GM12864 (cell line): ENCODE results near the gene FRAT2.
"Not testable (repeated sequence)": the region's sequence is repeated elsewhere in the genome, so short reads cannot be mapped to it uniquely, and the experiment has no call there.

ENCODE experiments used
- DNase-seq: peaks from one replicate; pipeline ENCODE4 v3.0.0-alpha.2; 2011; ENCODE audit warnings: low read depth
- H3K4me3 ChIP-seq: 2 replicates; pipeline ENCODE4 v1.5.1; 2011; ENCODE audit warnings: mild to moderate bottlenecking, low read depth, low read length, control low read depth
- TF ChIP-seq, protein P1 (sequence below): IDR thresholded peaks from 2 replicates; pipeline ENCODE4 v1.5.1; 2011; ENCODE audit warnings: low read depth, mild to moderate bottlenecking, moderate library complexity, low read length, control low read depth, inconsistent platforms; ENCODE audit errors: missing control alignments

FRAT2 gene

DNA sequence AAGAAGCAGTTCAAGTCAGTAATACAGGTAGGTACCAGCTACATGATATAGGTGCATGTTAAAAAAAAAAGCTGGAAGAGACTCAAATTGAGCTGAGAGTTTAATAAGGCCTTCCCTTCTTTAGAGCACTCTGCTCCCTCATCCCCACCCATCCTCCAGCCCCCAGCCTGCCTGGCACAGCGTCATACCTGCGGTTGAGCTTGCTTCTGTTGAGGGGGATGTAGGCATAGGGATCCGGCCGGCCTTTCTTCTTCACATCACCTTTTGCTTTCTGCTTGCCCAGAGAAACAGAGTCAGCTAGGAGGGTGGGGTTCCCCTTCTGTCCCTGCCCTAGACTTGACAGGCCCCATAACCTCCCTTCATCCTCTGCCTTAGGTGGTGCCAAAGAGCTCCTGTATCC lies 23.8 kb upstream of the FRAT2 start:
- TF ChIP-seq, protein P1, sequence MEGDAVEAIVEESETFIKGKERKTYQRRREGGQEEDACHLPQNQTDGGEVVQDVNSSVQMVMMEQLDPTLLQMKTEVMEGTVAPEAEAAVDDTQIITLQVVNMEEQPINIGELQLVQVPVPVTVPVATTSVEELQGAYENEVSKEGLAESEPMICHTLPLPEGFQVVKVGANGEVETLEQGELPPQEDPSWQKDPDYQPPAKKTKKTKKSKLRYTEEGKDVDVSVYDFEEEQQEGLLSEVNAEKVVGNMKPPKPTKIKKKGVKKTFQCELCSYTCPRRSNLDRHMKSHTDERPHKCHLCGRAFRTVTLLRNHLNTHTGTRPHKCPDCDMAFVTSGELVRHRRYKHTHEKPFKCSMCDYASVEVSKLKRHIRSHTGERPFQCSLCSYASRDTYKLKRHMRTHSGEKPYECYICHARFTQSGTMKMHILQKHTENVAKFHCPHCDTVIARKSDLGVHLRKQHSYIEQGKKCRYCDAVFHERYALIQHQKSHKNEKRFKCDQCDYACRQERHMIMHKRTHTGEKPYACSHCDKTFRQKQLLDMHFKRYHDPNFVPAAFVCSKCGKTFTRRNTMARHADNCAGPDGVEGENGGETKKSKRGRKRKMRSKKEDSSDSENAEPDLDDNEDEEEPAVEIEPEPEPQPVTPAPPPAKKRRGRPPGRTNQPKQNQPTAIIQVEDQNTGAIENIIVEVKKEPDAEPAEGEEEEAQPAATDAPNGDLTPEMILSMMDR: no peak
- DNase-seq: no peak

DNA sequence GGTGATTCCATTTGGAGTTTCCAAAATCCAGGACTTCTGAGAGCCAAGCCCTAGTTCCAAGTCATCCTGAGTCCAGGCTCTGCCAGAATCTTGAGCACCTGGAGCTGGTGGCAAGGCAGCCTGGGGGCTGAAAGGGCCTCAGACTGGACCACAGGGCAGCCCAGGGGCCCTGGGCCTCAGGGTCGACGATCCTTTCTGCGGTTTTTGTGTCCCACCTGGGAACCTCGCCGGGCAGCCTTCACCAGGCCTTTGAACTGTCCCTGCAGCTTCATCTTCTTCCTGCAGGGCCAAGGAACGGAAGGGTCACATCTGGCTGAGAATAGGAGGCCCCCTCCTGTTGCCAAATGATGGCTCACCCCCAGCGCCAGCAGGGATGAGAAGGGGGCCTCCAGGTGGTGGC lies 22.4 kb upstream of the FRAT2 start:
- DNase-seq: no peak
- no peak overlapping the region for H3K4me3 ChIP-seq
- TF ChIP-seq, protein P1: no peak

More for the DNA sequence above, 23.8 kb upstream of the FRAT2 start:
- H3K4me3 ChIP-seq: no peak overlapping the region

- TF ChIP-seq, protein P1: no peak
- H3K4me3 ChIP-seq: no peak overlapping the region
- DNase-seq: no peak
These were observed 21.9 kb upstream of the FRAT2 start for GRCh38 chr10:97356318-97356914.

- DNase-seq: no peak
- H3K4me3 ChIP-seq: no peak overlapping the region
- TF ChIP-seq, protein P1: peak; percentile 10
These were observed 21.0 kb upstream of the FRAT2 start for GRCh38 chr10:97355571-97355975.

GRCh38 chr10:97353945-97354344 lies 19.4 kb upstream of the FRAT2 start:
- DNase-seq: no peak
- H3K4me3 ChIP-seq: no peak overlapping the region
- TF ChIP-seq, protein P1: no peak

- DNase-seq: no peak
- TF ChIP-seq, protein P1: no peak
These were observed 15.4 kb upstream of the FRAT2 start for GRCh38 chr10:97349752-97350513.

DNA sequence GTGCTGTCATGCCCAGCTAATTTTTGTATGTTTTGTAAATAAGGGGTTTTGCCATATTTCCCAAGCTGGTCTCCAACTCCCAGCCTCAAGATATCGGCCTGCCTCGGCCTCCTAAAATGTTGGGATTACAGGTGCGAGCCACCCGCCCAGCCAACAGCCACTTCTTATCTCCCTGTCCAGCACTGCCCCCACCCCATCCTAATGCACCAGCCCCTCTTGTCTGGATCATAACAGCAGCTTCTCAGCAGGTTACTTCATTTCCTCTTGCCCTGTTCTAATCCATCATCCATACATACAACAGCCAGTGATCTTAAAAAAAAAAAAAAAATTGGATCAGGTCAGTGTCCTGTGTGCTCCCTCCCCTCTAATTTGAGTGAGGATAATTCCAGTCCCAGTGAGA lies 12.8 kb upstream of the FRAT2 start:
- no peak for DNase-seq
- TF ChIP-seq, protein P1: no peak
- no peak overlapping the region for H3K4me3 ChIP-seq

More at GRCh38 chr10:97349752-97350513, 15.4 kb upstream of the FRAT2 start:
- H3K4me3 ChIP-seq: no peak overlapping the region

- not testable (repeated sequence) for H3K4me3 ChIP-seq, DNase-seq
These were observed 9.1 kb upstream of the FRAT2 start for GRCh38 chr10:97343664-97344063.
